ENCODE data around the gene AP5S1. TPM values are rescaled to one million over a fixed set of nuclear protein-coding genes. Genes with fewer than 3 reads are reported as not detected.

The AP5S1 gene
- 13.9 to 18.4 TPM (median 16.8 TPM) in 5 replicates for total RNA-seq (2022; extraction: Qiagen RNA extraction; ENCODE audit: low read depth)

DNA sequence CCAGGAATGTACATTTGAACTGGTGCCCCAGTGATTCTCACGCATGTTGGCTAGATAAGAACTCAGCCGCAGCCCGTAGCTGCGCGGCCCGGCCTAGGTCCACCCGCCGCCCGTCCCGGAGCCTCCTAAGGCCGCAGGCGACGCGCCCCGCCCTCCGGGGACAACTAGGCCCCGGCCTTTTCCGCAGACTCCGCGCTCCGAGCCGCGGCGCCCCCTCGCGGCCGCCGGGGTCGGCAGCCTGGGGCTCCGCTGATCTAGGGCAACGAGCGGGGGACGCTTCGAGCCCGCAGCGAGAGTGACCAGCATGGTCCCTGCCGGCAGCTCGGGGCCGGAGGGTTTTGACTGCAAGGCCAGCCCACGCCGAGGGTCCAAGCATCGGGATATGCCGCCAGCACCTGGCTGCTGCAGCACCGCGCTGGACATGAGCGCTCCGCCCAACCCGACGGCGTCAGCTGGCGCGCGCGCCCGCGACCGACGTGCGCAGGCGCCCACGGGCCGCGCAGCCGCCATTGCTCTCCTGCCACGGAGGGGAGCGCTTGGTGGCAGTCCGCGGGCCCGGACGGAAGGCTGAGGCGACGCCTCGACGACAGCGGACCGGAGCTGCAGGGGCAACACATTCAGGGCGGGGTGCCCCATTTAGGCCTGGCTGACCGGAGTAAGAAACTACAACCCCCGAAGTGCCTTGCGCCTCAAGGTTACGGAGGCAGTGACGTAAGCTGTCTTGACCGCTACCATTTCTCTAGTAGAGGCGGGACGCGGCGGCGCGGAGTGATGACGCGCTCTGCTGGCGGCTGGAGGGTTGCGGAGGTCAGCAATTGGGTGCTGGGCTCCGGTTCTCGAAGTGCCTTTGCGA is at the start of gene AP5S1:
Gene AP5S1, plus strand, starts transcription at position 500 of the 853 bp plus-strand sequence. CDS start 1,571 bp downstream, outside the sequence.

DNA sequence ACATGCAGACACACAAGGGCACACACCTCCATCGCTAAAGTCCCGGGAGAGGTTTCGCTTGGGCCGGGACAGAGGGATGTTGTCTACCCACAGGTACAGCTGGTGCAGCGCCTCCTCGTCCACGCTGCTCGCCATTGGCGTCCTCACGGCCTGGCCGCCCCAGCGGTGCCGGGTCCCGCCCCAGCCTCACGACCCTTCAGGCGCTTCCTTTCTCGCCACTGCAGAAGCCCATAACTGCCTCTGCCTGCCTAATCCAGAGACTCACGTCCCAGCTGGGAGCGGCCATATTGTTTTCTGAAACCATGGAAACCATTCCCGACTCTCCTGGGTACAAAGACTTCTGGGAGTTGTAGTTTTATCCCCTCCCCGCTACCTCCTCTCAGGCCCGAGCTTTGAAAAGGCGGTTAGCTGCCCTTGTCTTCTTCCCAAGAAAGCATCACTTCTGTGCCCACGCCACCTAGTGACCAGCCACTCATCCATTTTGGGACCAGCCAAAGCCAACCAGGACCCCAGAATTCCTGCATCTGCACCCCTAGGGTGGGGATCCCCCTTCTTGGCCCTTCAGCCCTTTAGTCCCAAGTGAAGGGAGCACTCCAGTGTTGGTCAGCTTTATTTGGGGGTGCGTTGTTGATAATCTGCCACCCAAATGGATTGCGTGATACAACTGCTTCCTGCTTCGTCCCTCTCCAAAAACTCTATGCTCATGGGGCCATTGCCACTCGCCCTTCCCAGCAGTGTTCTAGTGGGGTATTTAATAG is 39.0 kb upstream of the AP5S1 start, which contains the start of gene SPEF1:
Gene SPEF1, minus strand, starts transcription at position 296 of the 758 bp plus-strand sequence. Its CDS starts 161 bp downstream, at position 135.

GRCh38 chr20:3786665-3787323 is 33.6 kb upstream of the AP5S1 start, which contains the start of gene CENPB:
CENPB (minus strand) TSS chr20:3786740; CDS start chr20:3786483, 257 bp downstream.

GRCh38 chr20:3795511-3796468 is 24.6 kb upstream of the AP5S1 start, which contains the start of gene CDC25B:
CDC25B (plus strand) TSS chr20:3796310; CDS start chr20:3796532, 222 bp downstream.

DNA sequence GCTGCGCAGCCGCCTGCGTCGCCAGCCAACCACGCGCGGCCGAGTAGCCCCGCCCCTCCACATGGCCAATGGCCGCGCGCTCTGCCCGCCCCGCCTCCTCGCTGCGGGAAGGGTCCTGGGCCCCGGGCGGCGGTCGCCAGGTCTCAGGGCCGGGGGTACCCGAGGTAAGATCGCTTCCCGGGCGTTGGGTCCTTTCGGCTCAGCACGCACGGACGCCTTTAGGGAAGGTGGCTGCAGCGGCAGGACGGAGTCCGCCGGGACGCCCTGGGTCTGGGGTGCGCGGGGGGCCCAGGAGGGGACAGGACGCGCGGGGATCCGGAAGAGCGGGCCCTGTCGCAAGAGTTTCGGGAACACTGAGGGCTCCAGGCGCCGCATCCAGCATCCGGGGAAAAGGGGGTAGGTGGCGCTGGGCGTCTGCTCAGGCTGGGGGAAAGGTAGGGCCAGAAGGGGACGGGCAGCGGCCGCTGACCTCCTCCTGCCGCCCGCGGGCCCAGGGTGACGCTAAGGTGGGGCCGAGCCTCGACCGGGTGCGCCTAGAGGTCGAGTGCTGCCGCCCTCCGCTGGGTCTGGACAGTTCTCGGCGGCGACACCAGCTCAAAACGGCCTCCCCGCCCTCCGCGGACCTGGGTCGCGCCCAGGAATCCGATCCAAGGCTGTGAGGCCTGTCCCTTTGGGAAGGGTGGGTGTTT is 26.5 kb downstream of the AP5S1 start, which contains the start of gene MAVS:
Gene MAVS, plus strand, starts transcription at position 95 of the 689 bp plus-strand sequence. CDS start 7,791 bp downstream, outside the sequence.

Other genes starting within 250 kb of the AP5S1 start
- gene GFRA4, start 157.1 kb upstream of the AP5S1 start, total RNA-seq (2022; extraction: Qiagen RNA extraction; ENCODE audit: low read depth) = not detected in 5 replicates
- gene ADAM33, start 138.5 kb upstream of the AP5S1 start, total RNA-seq (2022; extraction: Qiagen RNA extraction; ENCODE audit: low read depth) = 0.05 to 0.13 TPM (median 0.07 TPM) in 3 of 5 replicates, not detected in the others
- gene SIGLEC1, start 107.9 kb upstream of the AP5S1 start, total RNA-seq (2022; extraction: Qiagen RNA extraction; ENCODE audit: low read depth) = 0.02 to 0.03 TPM in 2 of 5 replicates, not detected in the others
- 0.29 to 0.65 TPM (median 0.44 TPM) in 5 replicates for gene HSPA12B, start 87.9 kb upstream of the AP5S1 start, total RNA-seq (2022; extraction: Qiagen RNA extraction; ENCODE audit: low read depth)
- gene ADISSP, start 52.8 kb upstream of the AP5S1 start, total RNA-seq (2022; extraction: Qiagen RNA extraction; ENCODE audit: low read depth) = 104 to 160 TPM (median 155 TPM) in 5 replicates
- 1.4 to 2.7 TPM (median 2.0 TPM) in 5 replicates for gene SPEF1, start 39.1 kb upstream of the AP5S1 start, total RNA-seq (2022; extraction: Qiagen RNA extraction; ENCODE audit: low read depth)
- gene CENPB, start 33.8 kb upstream of the AP5S1 start, total RNA-seq (2022; extraction: Qiagen RNA extraction; ENCODE audit: low read depth) = 101 to 135 TPM (median 128 TPM) in 5 replicates
- 212 to 267 TPM (median 253 TPM) in 5 replicates for gene CDC25B, start 24.2 kb upstream of the AP5S1 start, total RNA-seq (2022; extraction: Qiagen RNA extraction; ENCODE audit: low read depth)
- gene MAVS, start 26.3 kb downstream of the AP5S1 start, total RNA-seq (2022; extraction: Qiagen RNA extraction; ENCODE audit: low read depth) = 17.4 to 24.6 TPM (median 23.0 TPM) in 5 replicates
- gene PANK2, start 68.8 kb downstream of the AP5S1 start, total RNA-seq (2022; extraction: Qiagen RNA extraction; ENCODE audit: low read depth) = 48.5 to 59.2 TPM (median 54.8 TPM) in 5 replicates
- 11.9 to 15.6 TPM (median 14.5 TPM) in 5 replicates for gene RNF24, start 195.0 kb downstream of the AP5S1 start, total RNA-seq (2022; extraction: Qiagen RNA extraction; ENCODE audit: low read depth)

Measured in A549 treated with GW870086 at 1 μM for 4 hours (cell line).